ENCODE data around the gene BCS1L. TPM values are rescaled to one million over a fixed set of nuclear protein-coding genes. Genes with fewer than 3 reads are reported as not detected.
"Not testable (repeated sequence)": the region's sequence is repeated elsewhere in the genome, so short reads cannot be mapped to it uniquely, and the experiment has no call there.

The BCS1L gene
- total and polyA plus RNA-seq, 2 of the 13 experiments (the other 11 are each of a cell fraction or from before 2014, with no cell fraction given): 48.9 to 76.0 TPM

- H4K20me1 ChIP-seq (ENCODE audit: insufficient read depth, low read length); H3K9ac ChIP-seq (ENCODE audit: insufficient read depth, low read depth, low read length); H3K9me3 ChIP-seq (ENCODE audit: low read length); H3K4me2 ChIP-seq (ENCODE audit: low read depth, low read length); H3K27ac ChIP-seq (ENCODE audit: extremely low read length, insufficient read depth, low read length); H2AFZ ChIP-seq (ENCODE audit: low read length); H3K4me3 ChIP-seq (replicated peaks in 1 of 3; ENCODE audit: insufficient read depth in 1 of 3, low read depth in 2 of 3, low read length in 3 of 3); in situ Hi-C loops (cut with HindIII; ENCODE audit: extremely low pct_ligation_motif_present, low pct_unique_long_range_greater_than_20kb); H3K4me1 ChIP-seq (ENCODE audit: insufficient read depth, low read length); H3K79me2 ChIP-seq (ENCODE audit: insufficient read depth, low read length); BruUV-seq (replicated peaks); H3K27me3 ChIP-seq (ENCODE audit: control insufficient read depth in 1 of 2, insufficient read depth in 2 of 2, low read length in 2 of 2); TF ChIP-seq SOX13 (IDR thresholded peaks at IDR 0.05): not testable (repeated sequence)
- ChIA-PET CTCF (ENCODE audit: low intra/inter-chr PET ratio, low total read pairs) (interaction anchor here (0.7 to 3.4 kb wide), 5 partner anchors 28 to 519 kb away, joined by 3 to 38 read pairs (median 4); partner anchors contain the start of genes BCS1L and ZNF142), POLR2A (interaction anchor here (0.6 to 1.4 kb wide), 6 partner anchors 16 to 701 kb away, joined by 3 to 11 read pairs (median 4); partner anchors contain the start of genes BCS1L, RNF25, STK36 and TTLL4)
- intact Hi-C loops (cut with micrococcal nuclease; ENCODE audit: unreplicated experiment): loop anchor here (1.0 kb wide), 2 partner anchors 15 to 28 kb away; partner anchors contain the start of genes BCS1L, RNF25, STK36 and ZNF142
- FAIRE-seq (peak; percentile 97), ATAC-seq (peak; percentile 100), DNase-seq (ENCODE audit: low spot score) (peak; percentile 89)
- H3K36me3 ChIP-seq (replicated peaks in 1 of 2; ENCODE audit: control insufficient read depth in 1 of 2, insufficient read depth in 2 of 2, low read length in 2 of 2): peaks cover 14 to 37% of the 10 kb centered on the region in 2 experiments
- 23% methylated on average over 5 of the region's 5 CpGs for WGBS (ENCODE audit: low lambda C conversion rate)
- TF ChIP-seq MAX (IDR thresholded peaks at IDR 0.05) (peak; percentile 43; the same call in 1 of the 2 replicates), KMT2B (CRISPR knock-in tag; IDR thresholded peaks at IDR 0.05) (0 out of 2 replicates have a peak, but pooled peaks have one; percentile 31), STAG1 (CRISPR knock-in tag; IDR thresholded peaks at IDR 0.05) (peak; percentile 90), ZNF614 (CRISPR knock-in tag; IDR thresholded peaks at IDR 0.05; ENCODE audit: borderline replicate concordance) (0 out of 2 replicates have a peak, but pooled peaks have one; percentile 51), RXRB (CRISPR knock-in tag; IDR thresholded peaks at IDR 0.05; ENCODE audit: borderline replicate concordance) (peak; percentile 46; the same call in 1 of the 2 replicates), SOX13 (CRISPR knock-in tag; conservative IDR thresholded peaks at IDR 0.05 in 1 of 2, IDR thresholded peaks at IDR 0.05 in 1 of 2) (0 out of 4 replicates have a peak, but pooled peaks of 1 of the 2 experiments have one; percentile 17), IRF2 (CRISPR knock-in tag; IDR thresholded peaks at IDR 0.05) (peak; percentile 61; the same call in 1 of the 2 replicates), CEBPG (CRISPR knock-in tag; IDR thresholded peaks at IDR 0.05) (peak; percentile 57; the same call in 1 of the 2 replicates), SP5 (CRISPR knock-in tag; IDR thresholded peaks at IDR 0.05; ENCODE audit: borderline replicate concordance, low read depth) (0 out of 2 replicates have a peak, but pooled peaks have one; percentile 24), RFXANK (CRISPR knock-in tag; IDR thresholded peaks at IDR 0.05) (0 out of 2 replicates have a peak, but pooled peaks have one; percentile 31), HMGXB4 (CRISPR knock-in tag; IDR thresholded peaks at IDR 0.05; ENCODE audit: borderline replicate concordance in 1 of 2, low read depth in 1 of 2) (peak; percentile 33 to 67; a peak in 2 of 4 replicates), DRAP1 (CRISPR knock-in tag; IDR thresholded peaks at IDR 0.05) (peak; percentile 38; the same call in 1 of the 2 replicates), GATAD2A (CRISPR knock-in tag; IDR thresholded peaks at IDR 0.05) (peak; percentile 62), SAP130 (CRISPR knock-in tag; IDR thresholded peaks at IDR 0.05; ENCODE audit: low read depth) (peak; percentile 55; the same call in 1 of the 2 replicates), RCOR2 (CRISPR knock-in tag; IDR thresholded peaks at IDR 0.05) (0 out of 2 replicates have a peak, but pooled peaks have one; percentile 54), ZBTB25 (CRISPR knock-in tag; IDR thresholded peaks at IDR 0.05) (0 out of 2 replicates have a peak, but pooled peaks have one; percentile 28), XRCC5 (optimal IDR thresholded peaks at IDR 0.05; ENCODE audit: low read length) (peak; percentile 88), ZNF580 (CRISPR knock-in tag; IDR thresholded peaks at IDR 0.05; ENCODE audit: borderline replicate concordance, low read depth) (peak; percentile 42; the same call in 1 of the 2 replicates), MIER2 (CRISPR knock-in tag; IDR thresholded peaks at IDR 0.05) (0 out of 2 replicates have a peak, but pooled peaks have one; percentile 31)
Measured at GRCh38 chr2:218687400-218688060, 28.0 kb downstream of the BCS1L start.

Data from HepG2 (cell line).